Ovary (tissue), 9 donors: ENCODE measurements around the gene KCNMB2. TPM values are rescaled to one million over a fixed set of nuclear protein-coding genes. Genes with fewer than 3 reads are reported as not detected.

Experiments used
- DNase-seq, 5 donors: peaks; one replicate each; pipeline ENCODE4 v3.0.0-alpha.2; 2019 to 2020
- H3K27ac ChIP-seq, 2 donors: fragments of 200-600 bp; one replicate each; pipeline versions ENCODE4 v1.5.1 to v1.8.0; 2019 to 2022
- H3K27me3 ChIP-seq: fragments of 200-600 bp; one replicate; pipeline ENCODE4 v1.8.0; 2022
- H3K36me3 ChIP-seq: fragments of 200-600 bp; sonication (generic); one replicate; pipeline ENCODE4 v1.5.1; 2019
- H3K4me1 ChIP-seq: one replicate; pipeline ENCODE4 v1.8.1; 2013; ENCODE audit warnings: mild to moderate bottlenecking, moderate library complexity; ENCODE audit not compliant: insufficient read depth
- H3K4me3 ChIP-seq: fragments of 200-600 bp; sonication (generic); one replicate; pipeline ENCODE4 v1.5.1; 2017
- H3K9me3 ChIP-seq, 2 donors: fragments of 200-600 bp in 1 of 2; sonication (generic) in 1 of 2; one replicate each; pipeline versions ENCODE4 v1.5.1 to v1.8.1; 2013 to 2019; ENCODE audit warnings: mild to moderate bottlenecking in 1 of 2, moderate library complexity in 1 of 2
- EP300 ChIP-seq: sonication (generic); formaldehyde crosslinking; IDR thresholded peaks from one replicate; pipeline ENCODE4 v1.6.1; 2017; ENCODE audit warnings: antibody characterized with exemption
- POLR2A ChIP-seq: fragments of 450-650 bp; IDR thresholded peaks from one replicate; pipeline ENCODE4 v1.6.1; 2017; ENCODE audit warnings: antibody characterized with exemption, mild to moderate bottlenecking, moderate library complexity
- WGBS, 3 donors: extraction: QIAGEN DNeasy Blood & Tissue Kit in 1 of 3; methylation state at CpG; one replicate each; pipeline versions ENCODE4 v1.1.5 to v1.1.7; 2013 to 2017; 5-methylcytosine and 5-hydroxymethylcytosine counted together
- intact Hi-C, 4 donors: fragments of 100-400 bp; cut with DNase I; formaldehyde crosslinking; loops; one replicate each; pipeline versions ENCODE4 v1.11.0 to v1.15.1; 2022 to 2023
- polyA plus RNA-seq, 2 donors: library from polyadenylated mRNA; stranded (reverse); fragments of 200-250 nt in 1 of 2; fragments of 350-450 nt in 1 of 2; fragmentation: Illumina TruSeq in 1 of 2; extraction: RNeasy Lipid Tissue Mini Kit (QIAGEN cat#74804) in 1 of 2; gene quantifications; one replicate each; pipeline ENCODE4 v1.2.3, GENCODE V29; 2013 to 2014
- total RNA-seq, 7 donors: library from RNA; depleted of rRNA in 2 of 7; stranded (reverse); fragments of >200 nt in 2 of 7; fragmentation: NEBNext Ultra II Directional in 3 of 7; extraction: Animal tissue kit (Norgen Biotek cat#: 25700) in 3 of 7; gene quantifications; one replicate each; pipeline versions ENCODE4 v1.1.0 to v1.2.4, GENCODE V29; 2016 to 2023
- TF ChIP-seq, protein P1 (sequence below), 3 donors: fragments of 450-650 bp in 2 of 3; fragments of 200-600 bp in 1 of 3; IDR thresholded peaks; one replicate each; pipeline versions ENCODE4 v1.5.1 to v1.8.0; 2016 to 2022; ENCODE audit warnings: antibody characterized with exemption in 3 of 3, mild to moderate bottlenecking in 1 of 3
- donor health status: DM: no; HTN: no; CAD: no; lungs with moderate emphysema.
- donor health status: DM: no; HTN: no; CAD: no.
- donor health status: Bipolar disorder and iron deficiency.
- donor health status: DM: yes; HTN: yes; CAD: no.
- donor health status: DM: no; HTN: no; CAD: no.
- donor health status: DM: yes; HTN: yes; CAD: no.

KCNMB2 gene
- total and polyA plus RNA-seq, 9 donors, result 5.7 to 11.6 (median 7.5) TPM

DNA sequence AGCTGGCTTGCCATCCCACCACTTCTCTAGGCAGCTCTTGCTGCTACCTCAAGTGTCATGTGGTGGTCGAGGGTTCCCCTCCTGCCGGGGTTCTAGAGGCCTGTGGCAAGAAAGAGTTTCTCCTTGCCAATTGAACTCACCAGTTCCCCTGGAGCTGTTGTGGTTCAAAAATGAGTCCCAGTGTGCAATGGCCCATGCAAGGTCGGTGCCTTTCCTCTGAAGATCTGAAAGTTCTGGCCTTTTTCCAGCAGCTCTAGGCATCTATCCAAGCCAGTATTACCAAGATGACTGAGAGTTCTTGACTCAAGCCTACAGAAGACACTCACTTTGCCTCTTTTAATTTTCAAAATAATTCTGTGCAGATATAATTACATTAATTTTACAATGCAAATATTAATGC lies 163.6 kb downstream of the KCNMB2 start:
- no peaks in the 10 kb centered on the region for H3K4me1 ChIP-seq
- no peaks in the 10 kb centered on the region for H3K9me3 ChIP-seq
- intact Hi-C loops, result no loop called here
- TF ChIP-seq EP300 (no peak), POLR2A (no peak)
- TF ChIP-seq, protein P1, sequence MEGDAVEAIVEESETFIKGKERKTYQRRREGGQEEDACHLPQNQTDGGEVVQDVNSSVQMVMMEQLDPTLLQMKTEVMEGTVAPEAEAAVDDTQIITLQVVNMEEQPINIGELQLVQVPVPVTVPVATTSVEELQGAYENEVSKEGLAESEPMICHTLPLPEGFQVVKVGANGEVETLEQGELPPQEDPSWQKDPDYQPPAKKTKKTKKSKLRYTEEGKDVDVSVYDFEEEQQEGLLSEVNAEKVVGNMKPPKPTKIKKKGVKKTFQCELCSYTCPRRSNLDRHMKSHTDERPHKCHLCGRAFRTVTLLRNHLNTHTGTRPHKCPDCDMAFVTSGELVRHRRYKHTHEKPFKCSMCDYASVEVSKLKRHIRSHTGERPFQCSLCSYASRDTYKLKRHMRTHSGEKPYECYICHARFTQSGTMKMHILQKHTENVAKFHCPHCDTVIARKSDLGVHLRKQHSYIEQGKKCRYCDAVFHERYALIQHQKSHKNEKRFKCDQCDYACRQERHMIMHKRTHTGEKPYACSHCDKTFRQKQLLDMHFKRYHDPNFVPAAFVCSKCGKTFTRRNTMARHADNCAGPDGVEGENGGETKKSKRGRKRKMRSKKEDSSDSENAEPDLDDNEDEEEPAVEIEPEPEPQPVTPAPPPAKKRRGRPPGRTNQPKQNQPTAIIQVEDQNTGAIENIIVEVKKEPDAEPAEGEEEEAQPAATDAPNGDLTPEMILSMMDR (IDR thresholded peaks at IDR 0.05), result no peak
- DNase-seq, result peak in 1 of 5 donors; percentile 22
- no peaks in the 10 kb centered on the region for H3K27me3 ChIP-seq
- 55 to 64% (median 60%) methylated on average over 3 of the region's 3 CpGs for WGBS, 3 donors
- no peak overlapping the region for H3K4me3 ChIP-seq
- H3K36me3 ChIP-seq, result no peaks in the 10 kb centered on the region
- H3K27ac ChIP-seq, result no peak overlapping the region

DNA sequence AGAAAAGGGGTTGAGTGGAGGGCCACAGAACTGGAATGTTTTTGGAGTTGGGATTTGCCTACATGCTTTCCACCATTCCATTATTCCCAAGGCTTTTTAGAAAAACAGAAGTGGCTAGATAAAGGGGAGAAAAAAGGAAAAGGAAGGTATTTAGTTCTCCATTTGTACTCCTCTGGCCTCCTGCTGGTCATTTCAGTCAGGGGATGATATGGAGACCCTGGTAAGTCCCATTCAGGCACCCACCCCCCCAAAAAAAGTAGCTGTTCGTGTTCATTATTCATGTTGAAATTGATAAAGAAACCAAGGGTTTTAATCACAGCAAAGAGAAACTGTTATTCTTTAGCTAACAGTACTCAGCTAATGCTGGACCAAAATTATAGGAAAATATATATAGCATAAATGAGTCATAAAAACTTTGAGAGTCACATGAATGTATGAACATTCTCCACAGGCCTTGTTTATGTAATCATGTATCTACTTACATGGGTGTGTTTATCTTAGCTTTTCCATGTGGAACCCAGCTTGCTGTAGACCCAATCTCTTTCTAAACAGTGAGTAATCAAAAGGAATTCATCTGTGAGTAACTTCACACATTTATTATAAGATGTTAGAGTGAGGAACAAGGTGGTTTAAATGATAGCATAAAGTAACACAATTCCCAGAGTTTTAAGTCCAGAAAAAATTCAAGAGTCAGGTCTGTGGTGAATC lies 167.2 kb downstream of the KCNMB2 start:
- DNase-seq, result no peak
- intact Hi-C loops, result no loop called here
- Histone ChIP-seq H3K27ac (no peak overlapping the region), H3K27me3 (no peaks in the 10 kb centered on the region), H3K4me3 (no peak overlapping the region), H3K4me1 (no peaks in the 10 kb centered on the region), H3K36me3 (no peaks in the 10 kb centered on the region), H3K9me3 (no peaks in the 10 kb centered on the region)
- TF ChIP-seq POLR2A, result no peak
- TF ChIP-seq, protein P1 (IDR thresholded peaks at IDR 0.05), result no peak
- no peak for TF ChIP-seq EP300
- 0 to 37% (median 33%) methylated on average over 1 of the region's 1 CpG for WGBS, 3 donors

DNA sequence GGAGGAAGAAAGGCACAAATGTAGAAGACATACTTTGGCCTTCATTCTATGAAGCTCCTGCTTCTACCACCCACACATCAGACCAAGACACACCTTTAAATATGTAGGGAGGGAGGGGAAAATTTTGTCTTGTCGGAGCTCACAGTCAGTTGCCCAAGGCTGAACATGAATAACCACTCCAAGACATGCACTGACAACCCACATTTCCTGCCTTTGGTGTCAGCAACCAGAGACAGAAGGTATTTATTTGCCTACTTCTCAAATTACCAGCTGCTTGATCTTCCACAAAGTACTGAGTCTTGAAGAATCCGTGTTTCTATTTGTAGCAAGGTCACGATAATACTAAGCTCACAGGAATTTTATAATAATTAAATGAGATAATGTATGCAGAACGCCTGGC lies 169.7 kb downstream of the KCNMB2 start:
- whole genome bisulfite sequencing, 3 donors, result 12 to 32% (median 18%) methylated on average over 4 of the region's 4 CpGs

DNA sequence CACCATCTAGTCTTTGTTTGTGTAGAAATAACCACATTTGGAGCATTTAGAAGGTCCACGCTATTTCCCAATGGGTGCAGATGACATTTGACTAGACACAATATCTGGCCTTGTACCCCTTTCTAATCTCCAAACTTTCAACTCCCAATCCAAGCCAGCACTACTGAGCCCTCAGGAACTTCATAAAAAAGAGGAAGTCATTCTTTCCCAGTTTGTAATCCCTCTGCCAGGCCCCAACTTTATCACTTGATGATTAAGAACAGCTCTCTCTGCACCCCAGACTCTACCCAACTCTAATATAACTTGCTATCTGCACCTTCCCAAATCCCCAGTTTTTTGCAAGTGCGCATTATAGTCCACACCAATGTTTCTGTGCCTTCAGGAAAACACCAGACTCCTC lies 170.2 kb downstream of the KCNMB2 start:
- no peaks in the 10 kb centered on the region for H3K27me3 ChIP-seq
- no peak overlapping the region for H3K27ac ChIP-seq
- no peaks in the 10 kb centered on the region for H3K36me3 ChIP-seq
- WGBS, 3 donors, result 81 to 87% (median 82%) methylated on average over 2 of the region's 2 CpGs
- no peaks in the 10 kb centered on the region for H3K9me3 ChIP-seq
- no peaks in the 10 kb centered on the region for H3K4me1 ChIP-seq
- DNase-seq, result no peak
- intact Hi-C loops, result no loop called here
- H3K4me3 ChIP-seq, result no peak overlapping the region
- no peak for TF ChIP-seq POLR2A
- TF ChIP-seq, protein P1 (IDR thresholded peaks at IDR 0.05), result no peak
- TF ChIP-seq EP300, result no peak

More for the DNA sequence above, 169.7 kb downstream of the KCNMB2 start:
- Histone ChIP-seq H3K9me3 (no peaks in the 10 kb centered on the region), H3K27me3 (no peaks in the 10 kb centered on the region), H3K36me3 (no peaks in the 10 kb centered on the region), H3K4me1 (no peaks in the 10 kb centered on the region), H3K4me3 (no peak overlapping the region), H3K27ac (no peak overlapping the region)
- TF ChIP-seq EP300 (no peak), POLR2A (no peak)
- TF ChIP-seq, protein P1 (IDR thresholded peaks at IDR 0.05), result no peak
- no peak for DNase-seq
- intact Hi-C loops, result no loop called here
